NT2/D1 (cell line): ENCODE data around the gene CCDC159.
"Not testable (repeated sequence)": the region's sequence is repeated elsewhere in the genome, so short reads cannot be mapped to it uniquely, and the experiment has no call there.

Experiments
- DNase-seq: peaks from one replicate; pipeline ENCODE4 v3.0.0-alpha.2; 2011; ENCODE audit warnings: low read depth, low spot score
- H3K27me3 ChIP-seq: 2 replicates; pipeline ENCODE4 v1.6.0; 2011; ENCODE audit warnings: mild to moderate bottlenecking; ENCODE audit not compliant: insufficient read length, insufficient read depth
- H3K36me3 ChIP-seq: 2 replicates; pipeline ENCODE4 v1.6.1; 2011; ENCODE audit warnings: mild to moderate bottlenecking, low read length, mixed read lengths; ENCODE audit not compliant: insufficient read depth, insufficient read length
- H3K4me1 ChIP-seq: 2 replicates; pipeline ENCODE4 v1.5.1; 2011; ENCODE audit not compliant: insufficient read depth, insufficient read length
- H3K4me3 ChIP-seq: 2 replicates; pipeline ENCODE4 v1.5.1; 2011; ENCODE audit warnings: low read depth; ENCODE audit not compliant: insufficient read length
- H3K9ac ChIP-seq: 2 replicates; pipeline ENCODE4 v1.6.0; 2011; ENCODE audit warnings: low read depth; ENCODE audit not compliant: insufficient read length
- H3K9me3 ChIP-seq: 2 replicates; pipeline ENCODE4 v1.5.1; 2011; ENCODE audit warnings: mild to moderate bottlenecking, low read length; ENCODE audit not compliant: insufficient read depth
- SUZ12 ChIP-seq: IDR thresholded peaks from 2 replicates; pipeline ENCODE4 v1.6.1; 2011; ENCODE audit not compliant: insufficient read length, insufficient read depth; ENCODE audit errors: extremely low read depth
- YY1 ChIP-seq: IDR thresholded peaks from 2 replicates; pipeline ENCODE4 v1.6.1; 2011; ENCODE audit not compliant: insufficient read length, insufficient read depth
- ZNF274 ChIP-seq: IDR thresholded peaks from 2 replicates; pipeline ENCODE4 v1.6.1; 2011; ENCODE audit warnings: mild to moderate bottlenecking, low read depth, low read length

CCDC159 gene

DNA sequence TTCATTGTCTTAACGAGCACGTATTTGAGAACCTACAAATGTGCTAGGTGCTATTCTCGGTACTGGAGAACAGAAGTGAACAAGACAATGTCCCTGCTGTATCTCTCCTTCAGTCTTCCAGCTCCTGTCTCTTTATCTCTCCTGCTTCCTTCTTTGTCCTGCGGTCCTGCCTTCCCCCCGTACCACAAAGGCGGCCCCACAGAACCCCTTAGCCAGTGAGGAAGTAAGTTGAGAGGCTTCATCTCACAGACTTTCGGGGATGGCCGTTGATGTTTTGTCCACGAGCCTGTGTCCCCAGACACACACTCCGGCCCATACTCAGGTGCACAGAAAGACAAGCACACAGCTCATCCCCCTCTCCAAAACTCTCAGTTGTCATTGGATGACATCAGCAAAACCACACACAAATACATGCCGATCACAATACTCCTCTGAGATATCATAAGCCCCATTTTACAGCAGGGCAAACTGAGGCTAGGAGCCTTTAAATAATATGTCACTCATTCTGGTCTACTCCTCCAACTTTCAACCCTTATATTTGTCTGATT, 27.6 kb downstream of the CCDC159 start:
- peak overlapping the region; percentile 43 for H3K9ac ChIP-seq
- no peaks in the 10 kb centered on the region for H3K9me3 ChIP-seq
- peaks cover 19% of the 10 kb centered on the region for H3K36me3 ChIP-seq
- peak overlapping the region; percentile 91 for H3K4me3 ChIP-seq
- TF ChIP-seq ZNF274 = no peak
- no peak for TF ChIP-seq YY1
- no peak for TF ChIP-seq SUZ12
- H3K4me1 ChIP-seq = peaks cover 10% of the 10 kb centered on the region
- DNase-seq = no peak
- no peaks in the 10 kb centered on the region for H3K27me3 ChIP-seq

DNA sequence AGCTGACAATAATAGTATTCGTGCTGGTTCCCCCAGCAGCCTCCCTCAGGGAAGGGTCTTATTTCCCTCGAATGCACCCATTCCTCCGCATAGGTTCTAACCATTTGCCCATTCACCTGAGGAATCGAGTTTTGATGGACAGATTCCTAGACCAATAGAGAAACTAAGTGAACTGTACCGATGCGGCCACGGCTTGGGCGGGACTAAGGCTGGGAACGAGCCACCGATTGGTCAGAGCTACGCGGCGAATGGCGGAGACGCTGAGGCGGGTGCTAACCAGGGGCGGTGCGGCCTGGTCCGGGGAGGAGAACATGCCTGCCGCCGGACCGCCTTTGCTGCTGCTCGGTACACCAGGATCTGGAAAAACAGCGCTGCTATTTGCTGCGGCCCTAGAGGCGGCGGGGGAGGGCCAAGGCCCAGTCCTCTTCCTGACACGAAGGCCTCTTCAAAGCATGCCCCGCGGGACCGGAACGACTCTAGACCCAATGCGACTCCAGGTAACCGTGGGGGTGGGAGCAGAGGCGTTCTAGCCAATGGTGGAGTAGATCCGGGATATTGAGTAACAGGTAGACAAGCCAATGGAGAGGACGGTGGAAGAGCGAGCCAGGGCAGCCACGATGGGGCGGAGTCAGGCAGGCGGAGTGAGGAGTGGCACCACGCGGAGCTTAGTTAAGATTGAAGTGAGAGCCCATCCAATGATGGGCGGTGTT, 28.3 kb downstream of the CCDC159 start, which contains the start of gene SWSAP1:
Gene SWSAP1 (plus strand): TSS at position 234 of the 710 bp plus-strand sequence. CDS start 15 bp downstream, at position 249.
- Histone ChIP-seq H3K27me3 (no peaks in the 10 kb centered on the region), H3K4me1 (peaks cover 10% of the 10 kb centered on the region), H3K4me3 (peak within 1 kb of the TSS; percentile 91), H3K36me3 (peaks cover 19% of the 10 kb centered on the region), H3K9ac (peak within 1 kb of the TSS; percentile 98), H3K9me3 (no peaks in the 10 kb centered on the region)
- TF ChIP-seq YY1 (peak; percentile 43), SUZ12 (no peak)
- peak; percentile 99 for DNase-seq

DNA sequence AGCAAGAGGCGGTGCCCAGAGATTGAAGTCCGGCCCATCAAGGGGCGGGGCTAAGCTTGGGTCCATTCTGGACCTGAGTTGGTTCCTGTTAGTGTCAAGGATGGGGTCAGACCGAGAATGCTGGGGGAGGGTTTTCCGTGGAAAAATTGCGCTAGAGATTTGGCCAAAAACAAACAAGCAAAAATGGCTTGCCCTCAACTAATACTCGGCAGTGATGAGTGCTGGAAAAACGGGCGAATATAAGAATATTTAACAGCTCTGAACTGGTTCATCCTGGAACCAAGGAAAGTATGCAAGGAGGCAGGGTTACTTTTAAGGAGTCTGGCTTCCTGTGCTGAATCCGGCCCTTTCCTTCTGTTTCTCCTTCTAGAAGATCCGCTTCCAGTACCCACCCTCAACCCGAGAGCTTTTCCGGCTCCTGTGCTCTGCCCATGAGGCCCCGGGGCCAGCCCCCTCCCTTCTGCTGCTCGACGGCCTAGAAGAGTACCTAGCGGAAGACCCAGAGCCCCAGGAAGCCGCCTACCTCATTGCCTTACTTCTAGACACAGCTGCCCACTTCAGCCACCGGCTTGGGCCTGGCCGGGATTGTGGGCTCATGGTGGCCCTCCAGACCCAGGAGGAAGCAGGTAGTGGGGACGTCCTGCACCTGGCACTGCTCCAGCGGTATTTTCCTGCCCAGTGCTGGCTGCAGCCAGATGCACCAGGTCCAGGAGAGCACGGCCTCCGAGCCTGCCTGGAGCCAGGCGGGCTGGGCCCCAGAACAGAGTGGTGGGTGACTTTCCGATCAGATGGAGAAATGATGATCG, 29.0 kb downstream of the CCDC159 start:
- Histone ChIP-seq H3K36me3 (peaks cover 19% of the 10 kb centered on the region), H3K27me3 (no peaks in the 10 kb centered on the region), H3K9me3 (no peaks in the 10 kb centered on the region), H3K4me1 (peaks cover 12% of the 10 kb centered on the region), H3K9ac (peak overlapping the region; percentile 93), H3K4me3 (peak overlapping the region; percentile 35)
- DNase-seq = no peak
- TF ChIP-seq ZNF274 = no peak
- TF ChIP-seq YY1 = no peak
- TF ChIP-seq SUZ12 = no peak

DNA sequence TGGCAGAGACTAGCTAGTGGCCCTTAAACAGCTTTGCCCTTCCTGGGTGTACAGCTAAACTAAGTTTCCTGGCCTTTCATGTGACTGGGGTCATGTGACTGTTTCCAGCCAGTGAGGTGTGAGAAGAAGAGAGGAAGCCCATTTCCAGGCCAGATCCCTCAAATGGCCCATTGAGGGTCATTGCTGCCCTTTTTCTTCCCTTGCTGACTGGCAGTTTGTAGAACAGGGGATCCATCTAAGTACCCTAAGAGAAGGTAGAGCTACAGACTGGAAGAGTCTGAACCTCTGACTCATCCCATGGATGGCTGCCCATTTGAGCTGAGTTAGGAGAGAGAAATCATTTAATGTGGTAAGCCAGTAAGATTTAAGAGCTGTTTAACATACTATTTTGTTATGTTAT, 30.9 kb downstream of the CCDC159 start:
- H3K4me3 ChIP-seq = no peak overlapping the region
- no peaks in the 10 kb centered on the region for H3K27me3 ChIP-seq
- H3K9ac ChIP-seq = no peak overlapping the region
- peaks cover 13% of the 10 kb centered on the region for H3K4me1 ChIP-seq
- peaks cover 19% of the 10 kb centered on the region for H3K36me3 ChIP-seq
- TF ChIP-seq YY1 (no peak), ZNF274 (no peak), SUZ12 (no peak)
- H3K9me3 ChIP-seq = no peaks in the 10 kb centered on the region
- DNase-seq = no peak

DNA sequence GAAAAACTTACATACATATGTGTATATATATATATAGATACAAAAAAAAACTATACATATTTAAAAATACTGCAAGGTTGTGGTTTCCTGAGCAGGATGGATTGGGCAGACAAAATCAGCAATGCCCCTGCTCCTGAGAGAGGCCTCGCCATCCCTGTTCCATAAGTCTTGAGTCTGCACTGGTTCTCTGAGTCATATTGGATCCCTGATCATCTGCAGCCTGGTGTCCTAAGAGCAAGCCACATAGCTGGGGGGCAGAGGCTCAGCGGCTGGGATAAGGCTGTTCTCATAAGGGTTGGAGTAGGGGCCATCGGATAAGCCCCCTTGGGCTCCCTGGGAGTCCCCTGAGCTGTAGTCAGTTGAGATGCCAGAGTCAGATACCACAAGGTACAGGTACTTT, 31.4 kb downstream of the CCDC159 start:
- H3K4me3 ChIP-seq = no peak overlapping the region
- no peaks in the 10 kb centered on the region for H3K27me3 ChIP-seq
- DNase-seq = no peak
- no peak overlapping the region for H3K9ac ChIP-seq
- peaks cover 13% of the 10 kb centered on the region for H3K4me1 ChIP-seq
- TF ChIP-seq YY1 (no peak), SUZ12 (no peak), ZNF274 (no peak)
- H3K9me3 ChIP-seq = no peaks in the 10 kb centered on the region
- H3K36me3 ChIP-seq = peaks cover 19% of the 10 kb centered on the region

DNA sequence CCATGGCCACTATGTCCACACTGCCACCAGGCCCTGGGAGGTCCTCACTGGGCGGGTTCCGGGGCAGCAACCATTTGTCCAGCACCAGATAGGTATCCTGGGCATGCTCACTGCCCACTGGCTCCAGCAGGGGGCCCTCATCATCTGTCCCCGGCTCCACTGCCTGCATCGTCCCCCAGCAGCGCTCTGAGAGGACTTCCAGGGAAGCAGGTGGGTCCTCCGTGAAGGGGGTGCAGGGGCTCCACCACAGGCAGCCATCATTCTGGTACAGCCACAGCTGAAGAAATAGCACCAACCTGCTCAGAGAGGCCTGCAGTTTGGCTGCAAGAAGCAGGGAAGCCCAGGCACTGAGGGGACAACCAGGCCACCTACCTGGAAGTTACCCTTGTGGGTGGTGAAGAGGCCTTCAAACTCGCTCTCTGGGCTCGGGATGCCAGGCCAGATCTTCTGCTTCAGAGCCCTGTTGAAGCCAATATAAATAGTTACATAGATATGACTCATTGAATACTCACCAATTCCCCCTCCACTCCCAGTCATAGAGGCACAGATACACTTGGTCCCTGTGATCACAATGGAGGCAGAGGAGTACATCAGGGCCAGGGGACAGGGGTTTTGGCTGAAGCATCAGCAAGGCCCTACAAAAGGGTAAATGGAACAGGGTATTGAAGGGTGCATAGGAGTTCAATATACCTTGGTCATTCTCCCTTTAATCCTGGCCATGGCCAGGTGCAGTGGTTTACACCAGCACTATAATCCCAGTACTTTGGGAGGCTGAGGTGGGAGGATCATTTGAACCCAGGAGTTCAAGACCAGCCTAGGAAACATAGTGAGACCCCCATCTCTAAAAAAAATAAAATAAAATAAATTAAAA, 32.2 kb downstream of the CCDC159 start:
- TF ChIP-seq ZNF274 = no peak
- no peak overlapping the region for H3K4me3 ChIP-seq
- peaks cover 13% of the 10 kb centered on the region for H3K4me1 ChIP-seq
- peaks cover 19% of the 10 kb centered on the region for H3K36me3 ChIP-seq
- H3K27me3 ChIP-seq = no peaks in the 10 kb centered on the region
- H3K9ac ChIP-seq = no peak overlapping the region
- no peaks in the 10 kb centered on the region for H3K9me3 ChIP-seq
- DNase-seq = no peak

DNA sequence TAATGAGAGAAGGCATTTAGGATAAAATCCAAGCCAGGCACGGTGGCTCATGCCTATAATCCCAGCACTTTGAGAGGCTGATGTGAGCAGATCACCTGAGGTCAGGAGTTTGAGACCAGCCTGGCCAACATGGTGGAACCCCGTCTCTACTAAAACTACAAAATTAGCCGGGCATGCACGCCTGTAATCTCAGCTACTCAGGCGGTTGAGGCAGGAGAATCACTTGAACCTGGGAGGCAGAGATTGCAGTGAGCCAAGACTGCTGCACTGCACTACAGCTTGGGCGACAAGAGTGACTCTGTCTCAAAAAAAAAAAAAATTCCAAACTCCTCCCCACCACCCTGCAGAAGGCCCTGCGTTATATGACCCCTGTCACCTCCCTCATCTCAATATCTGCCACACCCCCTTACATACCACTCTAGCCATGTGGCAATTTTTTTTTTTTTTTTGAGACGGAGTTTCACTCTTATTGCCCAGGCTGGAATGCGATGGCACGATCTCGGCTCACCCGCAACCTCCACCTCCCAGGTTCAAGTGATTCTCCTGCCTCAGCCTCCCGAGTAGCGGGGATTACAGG, 33.0 kb downstream of the CCDC159 start:
- H3K9ac ChIP-seq = peak overlapping the region; percentile 46
- H3K36me3 ChIP-seq = peaks cover 19% of the 10 kb centered on the region
- H3K9me3 ChIP-seq, DNase-seq, H3K27me3 ChIP-seq, H3K4me3 ChIP-seq: not testable (repeated sequence)
- H3K4me1 ChIP-seq = peaks cover 10% of the 10 kb centered on the region
